ENCODE data around the gene YPEL5.

DNA sequence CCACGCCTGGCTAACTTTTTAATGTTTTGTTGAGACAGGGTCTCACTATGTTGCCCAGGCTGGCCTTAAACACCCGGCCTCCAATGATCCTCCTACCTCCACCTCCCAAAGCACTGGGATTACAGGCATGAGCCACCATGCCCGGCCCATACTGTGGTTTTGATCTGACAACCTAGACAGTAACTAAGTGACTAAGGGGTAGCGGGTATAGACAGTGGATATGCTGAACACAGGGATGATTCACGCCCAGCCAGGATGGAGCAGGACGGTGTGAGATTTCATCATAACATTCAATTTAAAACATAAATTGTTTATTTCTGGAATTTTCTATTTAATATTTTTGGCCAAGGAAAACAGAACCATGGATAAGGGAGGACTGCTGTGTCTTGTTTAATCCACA is 36.0 kb upstream of the YPEL5 start:
- TF ChIP-seq CTCF (IDR thresholded peaks at IDR 0.05) (no peak), POLR2AphosphoS5 (IDR thresholded peaks at IDR 0.05) (no peak), POLR2A (IDR thresholded peaks at IDR 0.05) (no peak), EP300 (IDR thresholded peaks at IDR 0.05; ENCODE audit: low read depth) (no peak)

Measured in transverse colon (tissue), 4 donors.